MM.1S (cell line): ENCODE data around the gene RHBDD1.

Experiments
- EZH2 ChIP-seq: fragments of 300-600 bp; sonication (generic); optimal IDR thresholded peaks from 2 replicates; pipeline ENCODE3; 2017; ENCODE audit warnings: low read depth, mild to moderate bottlenecking, antibody characterized with exemption, low read length, mixed read lengths
- EZH2phosphoT487 ChIP-seq: fragments of 300-600 bp; sonication (generic); IDR thresholded peaks from 2 replicates; pipeline ENCODE4 v1.6.1; 2018; ENCODE audit warnings: antibody characterized with exemption, low read length
- TF ChIP-seq, protein P1 (sequence below): fragments of 300-600 bp; sonication (generic); IDR thresholded peaks from 2 replicates; pipeline ENCODE4 v1.5.1; 2016; ENCODE audit warnings: antibody characterized with exemption, low read length, mixed read lengths

DNA sequence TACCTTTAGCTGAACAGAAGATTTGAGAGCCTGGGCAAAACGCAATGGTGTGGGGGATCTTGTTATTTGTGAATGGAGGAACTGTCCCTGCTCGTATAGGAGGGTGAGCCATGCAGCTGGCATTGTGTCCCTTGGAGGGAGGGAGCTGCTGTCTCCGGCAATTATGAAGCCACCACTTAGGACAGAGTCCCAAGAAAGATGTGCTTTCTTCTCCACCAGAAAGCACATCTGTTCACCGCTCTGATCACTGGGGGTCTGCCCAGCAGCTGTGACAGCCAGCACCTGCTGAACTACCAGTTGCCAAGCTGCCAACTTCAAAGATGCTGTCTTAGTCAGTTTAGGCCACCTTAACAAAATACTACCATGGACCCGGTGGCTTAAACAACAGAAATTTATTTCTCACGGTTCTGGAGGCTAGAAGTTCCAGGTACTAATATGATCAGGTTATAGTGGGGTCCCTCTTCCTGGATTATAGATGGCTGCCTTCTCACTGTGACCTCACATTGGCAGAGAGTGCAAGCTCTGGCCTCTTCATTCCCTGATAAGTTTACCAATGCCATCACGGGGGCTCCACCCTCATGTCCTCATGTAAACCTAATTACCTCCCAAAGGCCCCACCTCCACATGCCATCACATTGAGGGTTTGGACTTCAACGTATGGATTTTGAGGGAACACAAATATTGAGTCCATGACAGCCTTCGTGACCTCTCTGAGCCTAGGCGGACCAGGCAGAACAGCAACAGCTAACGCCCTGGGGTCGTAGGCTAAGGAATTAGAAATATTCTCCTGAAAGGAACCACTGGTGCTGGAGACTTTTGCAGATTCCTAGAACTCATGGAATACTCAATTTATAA lies 148.3 kb downstream of the RHBDD1 start:
- TF ChIP-seq, protein P1, sequence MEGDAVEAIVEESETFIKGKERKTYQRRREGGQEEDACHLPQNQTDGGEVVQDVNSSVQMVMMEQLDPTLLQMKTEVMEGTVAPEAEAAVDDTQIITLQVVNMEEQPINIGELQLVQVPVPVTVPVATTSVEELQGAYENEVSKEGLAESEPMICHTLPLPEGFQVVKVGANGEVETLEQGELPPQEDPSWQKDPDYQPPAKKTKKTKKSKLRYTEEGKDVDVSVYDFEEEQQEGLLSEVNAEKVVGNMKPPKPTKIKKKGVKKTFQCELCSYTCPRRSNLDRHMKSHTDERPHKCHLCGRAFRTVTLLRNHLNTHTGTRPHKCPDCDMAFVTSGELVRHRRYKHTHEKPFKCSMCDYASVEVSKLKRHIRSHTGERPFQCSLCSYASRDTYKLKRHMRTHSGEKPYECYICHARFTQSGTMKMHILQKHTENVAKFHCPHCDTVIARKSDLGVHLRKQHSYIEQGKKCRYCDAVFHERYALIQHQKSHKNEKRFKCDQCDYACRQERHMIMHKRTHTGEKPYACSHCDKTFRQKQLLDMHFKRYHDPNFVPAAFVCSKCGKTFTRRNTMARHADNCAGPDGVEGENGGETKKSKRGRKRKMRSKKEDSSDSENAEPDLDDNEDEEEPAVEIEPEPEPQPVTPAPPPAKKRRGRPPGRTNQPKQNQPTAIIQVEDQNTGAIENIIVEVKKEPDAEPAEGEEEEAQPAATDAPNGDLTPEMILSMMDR: no peak
- no peak for TF ChIP-seq EZH2
- no peak for TF ChIP-seq EZH2phosphoT487
